22Rv1 (cell line): ENCODE measurements around the gene TRIM29.

ENCODE experiments used
- H3K27ac ChIP-seq: fragments of 450-650 bp; 2 replicates; pipeline ENCODE4 v1.5.1; 2017
- CTCF ChIP-seq: fragments of 450-650 bp; IDR thresholded peaks from 2 replicates; pipeline ENCODE4 v1.5.1; 2017; ENCODE audit warnings: mild to moderate bottlenecking
- ZFX ChIP-seq: fragments of 450-650 bp; IDR thresholded peaks from 2 replicates; pipeline ENCODE4 v1.6.1; 2017; ENCODE audit warnings: antibody characterized with exemption, borderline replicate concordance

Gene TRIM29

GRCh38 chr11:120091121-120091520 lies 46.8 kb downstream of the TRIM29 start:
- TF ChIP-seq CTCF (no peak), ZFX (no peak)
- H3K27ac ChIP-seq, result no peak overlapping the region

GRCh38 chr11:120090411-120090810 lies 47.5 kb downstream of the TRIM29 start:
- H3K27ac ChIP-seq, result no peak overlapping the region
- TF ChIP-seq CTCF (no peak), ZFX (no peak)

- no peak for TF ChIP-seq ZFX
- no peak for TF ChIP-seq CTCF
- H3K27ac ChIP-seq, result no peak overlapping the region
Observed at GRCh38 chr11:120089036-120090001, 48.6 kb downstream of the TRIM29 start.

- H3K27ac ChIP-seq, result no peak overlapping the region
- TF ChIP-seq CTCF (no peak), ZFX (no peak)
Observed at GRCh38 chr11:120088056-120088455, 49.9 kb downstream of the TRIM29 start.

GRCh38 chr11:120086651-120087050 lies 51.3 kb downstream of the TRIM29 start:
- TF ChIP-seq CTCF, result no peak
- TF ChIP-seq ZFX, result no peak
- no peak overlapping the region for H3K27ac ChIP-seq

GRCh38 chr11:120079750-120080610 lies 57.9 kb downstream of the TRIM29 start:
- no peak for TF ChIP-seq ZFX
- peak; percentile 65 for TF ChIP-seq CTCF
- no peak overlapping the region for H3K27ac ChIP-seq
